ENCODE measurements around the gene BCOR. TPM values are rescaled to one million over a fixed set of nuclear protein-coding genes. Genes with fewer than 3 reads are reported as not detected.

Gene BCOR
- total and polyA plus RNA-seq, 2 donors (not counting 1 experiment from before 2014, with no cell fraction given) = 3.0 to 5.8 TPM

GRCh38 chrX:40061005-40061404, 36.8 kb downstream of the BCOR start:
- Histone ChIP-seq H3K79me2 (ENCODE audit: control insufficient read depth, insufficient read depth, low read length) (no peaks in the 10 kb centered on the region), H3K27me3 (ENCODE audit: control insufficient read depth, insufficient read depth, low read length) (no peaks in the 10 kb centered on the region), H3K9ac (ENCODE audit: insufficient read depth, low read length) (no peak overlapping the region), H3K4me3 (replicated peaks in 1 of 4; ENCODE audit: control extremely low read depth in 1 of 4, insufficient read depth in 1 of 4, low read depth in 3 of 4, low read length in 4 of 4) (no peak overlapping the region), H3K27ac (ENCODE audit: insufficient read depth, low read length) (no peak overlapping the region), H3K4me2 (ENCODE audit: extremely low read depth, insufficient read depth, low read length) (no peak overlapping the region), H3K36me3 (ENCODE audit: control insufficient read depth, insufficient read depth, low read length) (no peaks in the 10 kb centered on the region), H4K20me1 (ENCODE audit: control insufficient read depth, extremely low read depth, insufficient read depth, low read length) (no peaks in the 10 kb centered on the region), H3K4me1 (ENCODE audit: control insufficient read depth, extremely low read depth, insufficient read depth, low read length) (no peaks in the 10 kb centered on the region), H2AFZ (ENCODE audit: low read length) (no peak overlapping the region), H3K9me3 (ENCODE audit: control insufficient read depth, insufficient read depth, low read depth, low read length) (no peaks in the 10 kb centered on the region)
- TF ChIP-seq CTCF (conservative IDR thresholded peaks at IDR 0.05 in 1 of 2, IDR thresholded peaks at IDR 0.05 in 1 of 2; ENCODE audit: low read depth in 1 of 2, low read length in 2 of 2) = no peak
- no peak for TF ChIP-seq EZH2 (IDR thresholded peaks at IDR 0.05; ENCODE audit: low read length, missing control alignments)
- DNase-seq (ENCODE audit: low read depth in 2 of 2) = no peak

- TF ChIP-seq CTCF (conservative IDR thresholded peaks at IDR 0.05 in 1 of 2, IDR thresholded peaks at IDR 0.05 in 1 of 2; ENCODE audit: low read depth in 1 of 2, low read length in 2 of 2) = no peak
- no peak for TF ChIP-seq EZH2 (IDR thresholded peaks at IDR 0.05; ENCODE audit: low read length, missing control alignments)
- Histone ChIP-seq H3K79me2 (ENCODE audit: control insufficient read depth, insufficient read depth, low read length) (no peaks in the 10 kb centered on the region), H4K20me1 (ENCODE audit: control insufficient read depth, extremely low read depth, insufficient read depth, low read length) (no peaks in the 10 kb centered on the region), H3K9me3 (ENCODE audit: control insufficient read depth, insufficient read depth, low read depth, low read length) (no peaks in the 10 kb centered on the region), H3K4me3 (replicated peaks in 1 of 4; ENCODE audit: control extremely low read depth in 1 of 4, insufficient read depth in 1 of 4, low read depth in 3 of 4, low read length in 4 of 4) (no peak overlapping the region), H2AFZ (ENCODE audit: low read length) (no peak overlapping the region), H3K9ac (ENCODE audit: insufficient read depth, low read length) (no peak overlapping the region), H3K36me3 (ENCODE audit: control insufficient read depth, insufficient read depth, low read length) (no peaks in the 10 kb centered on the region), H3K4me1 (ENCODE audit: control insufficient read depth, extremely low read depth, insufficient read depth, low read length) (no peaks in the 10 kb centered on the region), H3K27me3 (ENCODE audit: control insufficient read depth, insufficient read depth, low read length) (no peaks in the 10 kb centered on the region), H3K27ac (ENCODE audit: insufficient read depth, low read length) (no peak overlapping the region), H3K4me2 (ENCODE audit: extremely low read depth, insufficient read depth, low read length) (no peak overlapping the region)
- no peak for DNase-seq (ENCODE audit: low read depth in 2 of 2)
Observed at GRCh38 chrX:40060356-40060845, 37.4 kb downstream of the BCOR start.

GRCh38 chrX:40058719-40059118, 39.0 kb downstream of the BCOR start:
- no peaks in the 10 kb centered on the region for H3K36me3 ChIP-seq (ENCODE audit: control insufficient read depth, insufficient read depth, low read length)
- H3K27me3 ChIP-seq (ENCODE audit: control insufficient read depth, insufficient read depth, low read length) = no peaks in the 10 kb centered on the region

More at GRCh38 chrX:40058719-40059118, 39.0 kb downstream of the BCOR start:
- Histone ChIP-seq H2AFZ (ENCODE audit: low read length) (no peak overlapping the region), H3K27ac (ENCODE audit: insufficient read depth, low read length) (no peak overlapping the region), H3K9ac (ENCODE audit: insufficient read depth, low read length) (no peak overlapping the region), H4K20me1 (ENCODE audit: control insufficient read depth, extremely low read depth, insufficient read depth, low read length) (no peaks in the 10 kb centered on the region), H3K4me2 (ENCODE audit: extremely low read depth, insufficient read depth, low read length) (no peak overlapping the region), H3K4me3 (replicated peaks in 1 of 4; ENCODE audit: control extremely low read depth in 1 of 4, insufficient read depth in 1 of 4, low read depth in 3 of 4, low read length in 4 of 4) (no peak overlapping the region), H3K9me3 (ENCODE audit: control insufficient read depth, insufficient read depth, low read depth, low read length) (no peaks in the 10 kb centered on the region), H3K79me2 (ENCODE audit: control insufficient read depth, insufficient read depth, low read length) (no peaks in the 10 kb centered on the region), H3K4me1 (ENCODE audit: control insufficient read depth, extremely low read depth, insufficient read depth, low read length) (no peaks in the 10 kb centered on the region)
- no peak for DNase-seq (ENCODE audit: low read depth in 2 of 2)
- TF ChIP-seq CTCF (conservative IDR thresholded peaks at IDR 0.05 in 1 of 2, IDR thresholded peaks at IDR 0.05 in 1 of 2; ENCODE audit: low read depth in 1 of 2, low read length in 2 of 2) = no peak
- no peak for TF ChIP-seq EZH2 (IDR thresholded peaks at IDR 0.05; ENCODE audit: low read length, missing control alignments)

Data from fibroblast of lung (primary cell).